Tibial artery (tissue), 4 donors: ENCODE results near the gene NPHP4.

Source experiments
- DNase-seq, 2 donors: peaks; one replicate each; pipeline ENCODE4 v3.0.0-alpha.2; 2019
- H3K27ac ChIP-seq, 2 donors: fragments of 200-600 bp; sonication (generic) in 1 of 2; 1 replicate in 1 of 2; 2 replicates in 1 of 2; pipeline ENCODE4 v1.5.1; 2018 to 2019; ENCODE audit warnings: mild to moderate bottlenecking in 1 of 2
- H3K27me3 ChIP-seq, 2 donors: fragments of 200-600 bp; sonication (generic) in 1 of 2; one replicate each; pipeline versions ENCODE4 v1.5.1 to v1.6.0; 2016 to 2019
- H3K36me3 ChIP-seq, 3 donors: fragments of 200-600 bp; sonication (generic) in 2 of 3; one replicate each; pipeline ENCODE4 v1.5.1; 2016 to 2019; ENCODE audit warnings: mild to moderate bottlenecking in 2 of 3
- H3K4me1 ChIP-seq, 4 donors: fragments of 200-600 bp; sonication (generic) in 2 of 4; 1 replicate in 3 of 4; 2 replicates in 1 of 4; pipeline ENCODE4 v1.5.1; 2016 to 2019
- H3K4me3 ChIP-seq, 2 donors: fragments of 200-600 bp; sonication (generic) in 1 of 2; 1 replicate in 1 of 2; 2 replicates in 1 of 2; pipeline ENCODE4 v1.5.1; 2018 to 2019; ENCODE audit warnings: mild to moderate bottlenecking in 2 of 2
- H3K9me3 ChIP-seq, 3 donors: fragments of 200-600 bp; sonication (generic) in 1 of 3; one replicate each; pipeline ENCODE4 v1.5.1; 2016 to 2019
- intact Hi-C: fragments of 100-400 bp; cut with DNase I; formaldehyde crosslinking; loops from one replicate; pipeline ENCODE4 v1.15.0; 2023; ENCODE audit warnings: low total_unique reads
- TF ChIP-seq, protein P1 (sequence below), 2 experiments: fragments of 200-600 bp in 1 of 2; fragments of 450-650 bp in 1 of 2; IDR thresholded peaks; one replicate each; pipeline ENCODE4 v1.5.1; 2017 to 2019; ENCODE audit warnings: antibody characterized with exemption in 2 of 2, mild to moderate bottlenecking in 1 of 2, moderate library complexity in 1 of 2

Gene NPHP4

DNA sequence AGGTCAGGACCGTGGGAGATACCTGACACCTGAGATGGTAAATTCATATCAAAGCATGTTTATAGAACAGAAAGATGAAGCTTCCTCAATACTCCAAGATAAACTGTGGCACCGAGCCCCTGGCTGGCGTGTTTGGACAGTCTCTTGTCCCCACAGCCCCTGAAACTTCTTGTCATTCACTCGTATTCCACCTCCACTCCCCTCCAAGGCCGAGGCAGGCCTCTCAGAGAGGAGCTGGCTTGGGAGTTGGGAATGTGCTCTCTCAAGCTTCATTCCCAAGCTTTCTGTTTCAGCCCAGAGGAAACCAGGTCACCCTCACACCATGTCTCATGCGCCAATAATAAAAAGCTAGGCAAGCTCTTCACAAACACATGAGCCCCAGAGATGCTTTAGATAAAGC is 86.1 kb downstream of the NPHP4 start:
- H3K36me3 ChIP-seq = peaks cover 0 to 41% (median 27%) of the 10 kb centered on the region in 3 donors
- TF ChIP-seq, protein P1, sequence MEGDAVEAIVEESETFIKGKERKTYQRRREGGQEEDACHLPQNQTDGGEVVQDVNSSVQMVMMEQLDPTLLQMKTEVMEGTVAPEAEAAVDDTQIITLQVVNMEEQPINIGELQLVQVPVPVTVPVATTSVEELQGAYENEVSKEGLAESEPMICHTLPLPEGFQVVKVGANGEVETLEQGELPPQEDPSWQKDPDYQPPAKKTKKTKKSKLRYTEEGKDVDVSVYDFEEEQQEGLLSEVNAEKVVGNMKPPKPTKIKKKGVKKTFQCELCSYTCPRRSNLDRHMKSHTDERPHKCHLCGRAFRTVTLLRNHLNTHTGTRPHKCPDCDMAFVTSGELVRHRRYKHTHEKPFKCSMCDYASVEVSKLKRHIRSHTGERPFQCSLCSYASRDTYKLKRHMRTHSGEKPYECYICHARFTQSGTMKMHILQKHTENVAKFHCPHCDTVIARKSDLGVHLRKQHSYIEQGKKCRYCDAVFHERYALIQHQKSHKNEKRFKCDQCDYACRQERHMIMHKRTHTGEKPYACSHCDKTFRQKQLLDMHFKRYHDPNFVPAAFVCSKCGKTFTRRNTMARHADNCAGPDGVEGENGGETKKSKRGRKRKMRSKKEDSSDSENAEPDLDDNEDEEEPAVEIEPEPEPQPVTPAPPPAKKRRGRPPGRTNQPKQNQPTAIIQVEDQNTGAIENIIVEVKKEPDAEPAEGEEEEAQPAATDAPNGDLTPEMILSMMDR (IDR thresholded peaks at IDR 0.05) = no peak
- peak in 1 of 2 donors; percentile 42 for DNase-seq
- intact Hi-C loops = no loop called here
- H3K4me3 ChIP-seq = no peak overlapping the region
- H3K27me3 ChIP-seq = no peaks in the 10 kb centered on the region
- no peak overlapping the region for H3K27ac ChIP-seq
- H3K9me3 ChIP-seq = no peaks in the 10 kb centered on the region
- H3K4me1 ChIP-seq = no peaks in the 10 kb centered on the region

DNA sequence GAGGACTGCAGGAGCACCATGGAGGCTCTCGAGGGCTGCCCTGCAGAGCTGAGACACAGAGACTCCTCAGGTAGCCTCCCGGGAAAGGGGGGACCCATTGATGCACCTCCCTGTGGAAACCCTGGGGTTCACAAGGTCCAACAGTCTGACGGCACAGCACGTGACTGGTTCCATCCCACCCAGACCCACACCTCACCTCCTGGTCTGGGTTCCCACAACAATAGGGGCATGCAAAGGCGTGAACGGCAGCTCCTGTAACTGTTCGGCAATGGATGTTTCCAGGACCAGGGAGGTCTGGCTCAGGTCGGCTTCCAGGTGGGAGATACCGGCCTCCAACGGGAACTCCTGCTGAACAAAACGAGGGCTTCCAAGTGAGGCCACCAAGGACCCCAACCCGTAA is 86.8 kb downstream of the NPHP4 start:
- no peaks in the 10 kb centered on the region for H3K27me3 ChIP-seq
- peaks cover 0 to 48% (median 27%) of the 10 kb centered on the region in 3 donors for H3K36me3 ChIP-seq
- no peak overlapping the region for H3K27ac ChIP-seq
- DNase-seq = peak in 1 of 2 donors; percentile 43
- H3K4me1 ChIP-seq = no peaks in the 10 kb centered on the region
- H3K9me3 ChIP-seq = no peaks in the 10 kb centered on the region
- TF ChIP-seq, protein P1 (IDR thresholded peaks at IDR 0.05) = no peak
- H3K4me3 ChIP-seq = no peak overlapping the region
- intact Hi-C loops = no loop called here

DNA sequence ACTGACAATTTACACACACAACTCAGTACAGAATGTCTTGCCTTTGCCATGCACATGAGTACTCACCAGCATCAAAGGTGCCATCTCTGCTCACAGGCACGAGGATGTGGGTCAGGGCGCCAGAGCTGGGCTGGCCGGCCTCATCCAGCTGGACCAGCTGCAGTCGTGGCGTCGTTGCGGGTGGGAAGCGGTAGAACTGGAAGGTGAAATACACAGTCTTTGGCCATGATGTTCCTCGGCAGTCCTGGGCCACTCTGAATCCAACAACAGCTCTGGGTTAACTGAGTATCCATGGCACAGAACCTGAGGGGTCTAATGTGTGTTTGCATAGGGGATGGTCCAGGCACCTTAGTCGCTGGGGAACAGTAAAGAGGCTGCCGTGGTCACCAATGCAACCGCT is 87.7 kb downstream of the NPHP4 start:
- TF ChIP-seq, protein P1 (IDR thresholded peaks at IDR 0.05) = no peak
- no peaks in the 10 kb centered on the region for H3K9me3 ChIP-seq
- intact Hi-C loops = no loop called here
- no peaks in the 10 kb centered on the region for H3K27me3 ChIP-seq
- no peak overlapping the region for H3K27ac ChIP-seq
- peaks cover 0 to 50% (median 27%) of the 10 kb centered on the region in 3 donors for H3K36me3 ChIP-seq
- H3K4me1 ChIP-seq = no peaks in the 10 kb centered on the region
- H3K4me3 ChIP-seq = no peak overlapping the region
- peak in 1 of 2 donors; percentile 28 for DNase-seq

DNA sequence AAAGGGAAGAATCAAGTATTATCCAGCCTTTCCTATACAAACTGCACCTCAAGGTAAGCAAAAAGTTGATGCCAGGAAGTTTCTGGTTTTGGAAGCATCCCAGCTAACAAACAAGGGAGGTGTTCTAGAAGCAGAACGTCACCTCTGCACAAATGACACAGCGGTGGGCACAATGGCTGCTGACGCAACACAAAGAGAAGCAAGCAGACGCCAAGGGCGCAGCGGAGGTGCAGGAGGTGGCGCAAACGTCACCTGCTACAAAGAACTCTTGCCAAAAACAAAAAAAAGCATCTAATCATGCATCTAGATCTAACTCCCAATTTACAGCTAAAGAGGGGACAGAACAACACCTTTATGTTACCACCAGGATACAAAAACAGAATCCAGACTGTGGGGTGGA is 88.5 kb downstream of the NPHP4 start:
- TF ChIP-seq, protein P1 (IDR thresholded peaks at IDR 0.05) = no peak
- DNase-seq = peak in 1 of 2 donors; percentile 25
- H3K9me3 ChIP-seq = no peaks in the 10 kb centered on the region
- no peaks in the 10 kb centered on the region for H3K4me1 ChIP-seq
- no peak overlapping the region for H3K4me3 ChIP-seq
- H3K36me3 ChIP-seq = peaks cover 0 to 51% (median 27%) of the 10 kb centered on the region in 3 donors
- no peak overlapping the region for H3K27ac ChIP-seq
- H3K27me3 ChIP-seq = no peaks in the 10 kb centered on the region
- intact Hi-C loops = no loop called here

DNA sequence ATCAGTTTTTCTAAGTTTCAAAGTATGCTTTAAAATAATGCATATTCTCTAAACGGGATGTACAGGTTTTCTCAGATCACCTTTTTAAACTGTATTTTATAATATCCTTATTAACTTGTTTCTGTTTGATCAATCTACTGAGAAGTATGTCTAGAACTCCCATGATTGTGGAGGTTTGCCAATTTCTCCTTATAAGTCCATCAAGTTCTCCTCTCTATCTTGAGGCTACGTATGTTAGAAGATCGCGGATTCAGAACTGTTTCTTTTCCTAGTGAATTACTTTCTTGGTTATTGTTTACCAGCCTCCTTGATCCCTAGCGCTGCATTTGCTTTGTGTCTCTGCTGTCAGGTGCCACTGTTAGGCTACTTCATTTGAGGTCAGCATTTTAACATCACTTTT is 89.2 kb downstream of the NPHP4 start:
- TF ChIP-seq, protein P1 (IDR thresholded peaks at IDR 0.05) = no peak
- Histone ChIP-seq H3K9me3 (no peaks in the 10 kb centered on the region), H3K27ac (no peak overlapping the region), H3K36me3 (peaks cover 0 to 58% (median 26%) of the 10 kb centered on the region in 3 donors), H3K4me3 (no peak overlapping the region), H3K27me3 (no peaks in the 10 kb centered on the region), H3K4me1 (no peaks in the 10 kb centered on the region)
- peak in 1 of 2 donors; percentile 6 for DNase-seq
- intact Hi-C loops = no loop called here

DNA sequence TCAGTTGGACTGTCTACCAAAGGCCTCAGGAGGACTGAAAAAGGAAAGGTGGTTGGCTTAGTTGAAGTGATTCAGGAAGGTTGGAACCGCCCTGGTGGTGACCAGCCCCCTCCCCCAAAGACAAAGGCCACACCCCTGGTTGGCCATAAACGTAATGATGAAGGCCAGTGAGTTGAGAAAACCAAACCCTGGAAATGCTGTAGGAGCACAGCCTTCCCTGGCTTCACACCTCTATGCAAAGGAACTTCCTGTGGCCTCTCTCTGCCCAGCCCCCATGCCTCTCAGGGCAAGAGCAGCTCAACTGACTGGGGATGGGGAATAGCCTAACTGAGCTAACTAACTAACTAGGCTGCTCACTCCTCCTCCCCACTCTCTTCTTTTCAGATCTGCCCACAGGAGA is 90.4 kb downstream of the NPHP4 start:
- Histone ChIP-seq H3K27me3 (no peaks in the 10 kb centered on the region), H3K36me3 (peaks cover 0 to 64% (median 23%) of the 10 kb centered on the region in 3 donors)

More for the DNA sequence above, 90.4 kb downstream of the NPHP4 start:
- intact Hi-C loops = no loop called here
- TF ChIP-seq, protein P1 (IDR thresholded peaks at IDR 0.05) = no peak
- Histone ChIP-seq H3K27ac (no peak overlapping the region), H3K4me3 (no peak overlapping the region), H3K4me1 (no peaks in the 10 kb centered on the region), H3K9me3 (no peaks in the 10 kb centered on the region)
- DNase-seq = peak in 1 of 2 donors; percentile 34
